ENCODE results near the gene CNKSR1. TPM values are rescaled to one million over a fixed set of nuclear protein-coding genes. Genes with fewer than 3 reads are reported as not detected.

The CNKSR1 gene
- polyA plus RNA-seq (2012; rRNA removed), result 0.49 and 0.58 TPM in 2 replicates
- 0.26 and 0.30 TPM in 2 replicates for polyA plus RNA-seq (2012; cell fraction: cytosol; rRNA removed)
- polyA plus RNA-seq (2012; cell fraction: nucleus; rRNA removed), result 3.3 and 4.2 TPM in 2 replicates

GRCh38 chr1:26177182-26177684 lies at the start of gene CNKSR1:
TSS of gene CNKSR1 (plus strand) at chr1:26177491. CDS start at chr1:26177548, 57 bp downstream.
- H3K27me3 ChIP-seq (ENCODE audit: insufficient read depth), result no peaks in the 10 kb centered on the region
- H3K4me1 ChIP-seq (ENCODE audit: control insufficient read depth in 1 of 2, insufficient read depth in 2 of 2, low read depth in 1 of 2, low read length in 1 of 2), result no peaks in the 10 kb centered on the region; a peak in 1 of 4 replicates
- POLR2A ChIA-PET, result no interaction called here
- no peak for DNase-seq
- no peak within 1 kb of the TSS for H3K9ac ChIP-seq
- no peaks in the 10 kb centered on the region for H3K36me3 ChIP-seq (replicated peaks in 1 of 2; ENCODE audit: control insufficient read depth in 1 of 2, insufficient read depth in 2 of 2, low read length in 1 of 2)
- no peaks in the 10 kb centered on the region for H3K79me2 ChIP-seq (ENCODE audit: insufficient read depth)
- no peak within 1 kb of the TSS for H3K4me2 ChIP-seq
- no peak within 1 kb of the TSS for H2AFZ ChIP-seq (ENCODE audit: low read depth)
- TF ChIP-seq TCF12 (IDR thresholded peaks at IDR 0.05) (no peak), POLR2AphosphoS5 (IDR thresholded peaks at IDR 0.05; ENCODE audit: low read depth, low read length) (no peak), MAX (IDR thresholded peaks at IDR 0.05; ENCODE audit: low read depth) (no peak), RFX5 (IDR thresholded peaks at IDR 0.05; ENCODE audit: low read length) (no peak), SMC3 (IDR thresholded peaks at IDR 0.05; ENCODE audit: low read depth, low read length) (no peak), CTCF (IDR thresholded peaks at IDR 0.05) (no peak), CHD2 (IDR thresholded peaks at IDR 0.05; ENCODE audit: low read length, partially characterized antibody) (no peak), FOSL2 (IDR thresholded peaks at IDR 0.05; ENCODE audit: borderline replicate concordance, low read depth) (no peak), PBX3 (IDR thresholded peaks at IDR 0.05) (no peak)
- no peaks in the 10 kb centered on the region for H3K9me2 ChIP-seq
- 93% methylated on average over 12 of the region's 21 CpGs for WGBS (ENCODE audit: low lambda C conversion rate)
- H3K4me3 ChIP-seq (ENCODE audit: low read depth in 2 of 2, low read length in 1 of 2), result no peak within 1 kb of the TSS
- CTCF ChIA-PET, result interaction anchor here (1.3 to 2.1 kb wide), 3 partner anchors 11 to 108 kb away, joined by 3 to 10 read pairs (median 5); partner anchors contain the start of gene CEP85
- no peaks in the 10 kb centered on the region for H3K9me3 ChIP-seq
- no peak within 1 kb of the TSS for H3K27ac ChIP-seq (ENCODE audit: low read depth in 2 of 2, low read length in 1 of 2)
- H3F3A ChIP-seq (replicated peaks; ENCODE audit: insufficient read depth), result peaks cover 8% of the 10 kb centered on the region
- H4K20me1 ChIP-seq (ENCODE audit: insufficient read depth), result no peaks in the 10 kb centered on the region

GRCh38 chr1:26129778-26130177 lies 47.5 kb upstream of the CNKSR1 start:
- H3K36me3 ChIP-seq (replicated peaks in 1 of 2; ENCODE audit: control insufficient read depth in 1 of 2, insufficient read depth in 2 of 2, low read length in 1 of 2), result peaks cover 2 to 5% of the 10 kb centered on the region in 2 experiments
- no peaks in the 10 kb centered on the region for H3F3A ChIP-seq (replicated peaks; ENCODE audit: insufficient read depth)
- TF ChIP-seq TAF1 (IDR thresholded peaks at IDR 0.05; ENCODE audit: borderline replicate concordance, low read depth, low read length) (no peak), USF1 (IDR thresholded peaks at IDR 0.05; ENCODE audit: borderline replicate concordance, low read depth) (no peak), NFIC (IDR thresholded peaks at IDR 0.05; ENCODE audit: borderline replicate concordance) (no peak), GABPA (IDR thresholded peaks at IDR 0.05; ENCODE audit: low read depth) (no peak), RXRA (IDR thresholded peaks at IDR 0.05; ENCODE audit: borderline replicate concordance, low read depth) (no peak), SMC3 (IDR thresholded peaks at IDR 0.05; ENCODE audit: low read depth, low read length) (no peak), ZBTB33 (IDR thresholded peaks at IDR 0.05; ENCODE audit: borderline replicate concordance, low read depth) (no peak)
- CTCF ChIA-PET, result interaction anchor here (0.8 to 11.3 kb wide), 3 partner anchors 9 to 32 kb away, joined by 4 to 91 read pairs (median 5); no protein-coding TSS in a partner anchor
- H3K79me2 ChIP-seq (ENCODE audit: insufficient read depth), result peaks cover 3% of the 10 kb centered on the region; the same call in 1 of the 2 replicates
- no peaks in the 10 kb centered on the region for H3K9me2 ChIP-seq
- H3K9me3 ChIP-seq, result no peaks in the 10 kb centered on the region
- no peak overlapping the region for H3K9ac ChIP-seq
- H3K4me1 ChIP-seq (ENCODE audit: control insufficient read depth in 1 of 2, insufficient read depth in 2 of 2, low read depth in 1 of 2, low read length in 1 of 2), result 0 out of 4 replicates have a peak, but pooled peaks cover 0 to 4% of the 10 kb centered on the region in 2 experiments
- no peaks in the 10 kb centered on the region for H3K27me3 ChIP-seq (ENCODE audit: insufficient read depth)
- H3K27ac ChIP-seq (ENCODE audit: low read depth in 2 of 2, low read length in 1 of 2), result no peak overlapping the region
- H2AFZ ChIP-seq (ENCODE audit: low read depth), result no peak overlapping the region
- WGBS (ENCODE audit: low lambda C conversion rate), result 83% methylated on average over 4 of the region's 4 CpGs
- POLR2A ChIA-PET, result no interaction called here
- H4K20me1 ChIP-seq (ENCODE audit: insufficient read depth), result no peaks in the 10 kb centered on the region
- no peak overlapping the region for H3K4me3 ChIP-seq (ENCODE audit: low read depth in 2 of 2, low read length in 1 of 2)
- DNase-seq, result no peak
- H3K4me2 ChIP-seq, result no peak overlapping the region
